HG03521 (cell line): ENCODE measurements around the gene PBX1.

Experiments
- ATAC-seq: cut with Tn5 transposase; IDR thresholded peaks from one replicate; pipeline ENCODE4 v1.9.1; 2021; ENCODE audit warnings: mild to moderate bottlenecking, moderate library complexity; ENCODE audit not compliant: unreplicated experiment

The PBX1 gene

GRCh38 chr1:164713456-164714207, 154.6 kb downstream of the PBX1 start:
- ATAC-seq: no peak

- ATAC-seq: peak; percentile 81
Observed at GRCh38 chr1:164716992-164717703, 158.2 kb downstream of the PBX1 start.

GRCh38 chr1:164718821-164719220, 159.8 kb downstream of the PBX1 start:
- ATAC-seq: no peak

GRCh38 chr1:164719676-164720439, 160.9 kb downstream of the PBX1 start:
- no peak for ATAC-seq

- no peak for ATAC-seq
Observed at GRCh38 chr1:164720440-164721227, 161.7 kb downstream of the PBX1 start.

- ATAC-seq: no peak
Observed at GRCh38 chr1:164721228-164721496, 162.2 kb downstream of the PBX1 start.

- ATAC-seq: no peak
Observed at GRCh38 chr1:164723296-164723798, 164.4 kb downstream of the PBX1 start.

- no peak for ATAC-seq
Observed at GRCh38 chr1:164725401-164725800, 166.4 kb downstream of the PBX1 start.

- ATAC-seq: no peak
Observed at GRCh38 chr1:164726235-164726634, 167.3 kb downstream of the PBX1 start.

GRCh38 chr1:164728719-164729118, 169.7 kb downstream of the PBX1 start:
- no peak for ATAC-seq

- no peak for ATAC-seq
Observed at GRCh38 chr1:164731161-164731876, 172.3 kb downstream of the PBX1 start.

GRCh38 chr1:164733070-164733469, 174.1 kb downstream of the PBX1 start:
- ATAC-seq: no peak

- no peak for ATAC-seq
Observed at GRCh38 chr1:164733734-164734133, 174.8 kb downstream of the PBX1 start.

GRCh38 chr1:164735315-164736052, 176.5 kb downstream of the PBX1 start:
- no peak for ATAC-seq

- no peak for ATAC-seq
Observed at GRCh38 chr1:164736137-164736536, 177.2 kb downstream of the PBX1 start.

- no peak for ATAC-seq
Observed at GRCh38 chr1:164739189-164739588, 180.2 kb downstream of the PBX1 start.

- no peak for ATAC-seq
Observed at GRCh38 chr1:164740000-164740526, 181.1 kb downstream of the PBX1 start.

- no peak for ATAC-seq
Observed at GRCh38 chr1:164742745-164743144, 183.8 kb downstream of the PBX1 start.

- no peak for ATAC-seq
Observed at GRCh38 chr1:164743976-164744375, 185.0 kb downstream of the PBX1 start.
